GM18870 (cell line): Measurements from ENCODE around the gene CREG2.

Experiments used
- ATAC-seq: cut with Tn5 transposase; IDR thresholded peaks from one replicate; pipeline ENCODE4 v1.9.1; 2021; ENCODE audit warnings: moderate library complexity; ENCODE audit not compliant: unreplicated experiment

Gene CREG2

DNA sequence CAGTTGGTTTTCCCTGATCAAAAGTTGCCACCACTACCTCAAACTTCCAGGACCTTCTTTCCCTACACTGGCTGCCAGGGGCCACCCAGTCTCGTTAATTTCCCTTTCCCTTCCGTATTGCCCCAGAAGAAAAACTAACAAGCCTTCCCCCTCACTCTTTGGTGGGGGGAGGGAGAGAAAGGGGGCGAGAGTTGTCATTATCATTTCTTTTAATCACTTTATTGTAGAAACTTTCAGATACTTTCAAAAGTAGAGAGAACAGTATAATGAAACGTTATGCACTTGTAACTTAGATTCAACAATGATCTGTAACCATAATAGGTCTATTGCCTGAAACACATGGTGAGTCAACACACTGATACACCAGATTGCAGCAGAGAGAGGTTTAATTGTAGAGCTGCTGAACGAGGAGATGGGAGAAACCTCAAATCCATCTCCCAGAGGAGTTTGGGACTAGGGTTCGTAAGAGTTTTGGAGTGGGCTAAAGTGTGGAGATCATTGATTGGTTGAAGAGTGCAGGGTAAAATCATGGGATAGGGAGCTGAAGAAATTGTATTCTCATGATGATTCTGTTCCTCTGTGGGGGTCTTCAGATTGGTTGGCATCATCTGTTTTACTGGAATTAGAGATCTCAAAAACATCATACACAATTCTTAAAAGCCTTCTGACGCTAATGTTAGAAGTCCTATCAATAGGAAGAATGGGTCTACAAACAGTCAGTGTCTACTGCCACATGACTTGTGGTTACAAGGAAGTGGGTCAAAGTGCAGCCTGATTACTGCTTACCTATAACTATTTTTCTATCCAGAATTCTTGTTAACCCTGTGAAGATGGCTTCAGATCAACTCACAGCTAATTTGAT is 76.2 kb downstream of the CREG2 start:
- ATAC-seq, result no peak

DNA sequence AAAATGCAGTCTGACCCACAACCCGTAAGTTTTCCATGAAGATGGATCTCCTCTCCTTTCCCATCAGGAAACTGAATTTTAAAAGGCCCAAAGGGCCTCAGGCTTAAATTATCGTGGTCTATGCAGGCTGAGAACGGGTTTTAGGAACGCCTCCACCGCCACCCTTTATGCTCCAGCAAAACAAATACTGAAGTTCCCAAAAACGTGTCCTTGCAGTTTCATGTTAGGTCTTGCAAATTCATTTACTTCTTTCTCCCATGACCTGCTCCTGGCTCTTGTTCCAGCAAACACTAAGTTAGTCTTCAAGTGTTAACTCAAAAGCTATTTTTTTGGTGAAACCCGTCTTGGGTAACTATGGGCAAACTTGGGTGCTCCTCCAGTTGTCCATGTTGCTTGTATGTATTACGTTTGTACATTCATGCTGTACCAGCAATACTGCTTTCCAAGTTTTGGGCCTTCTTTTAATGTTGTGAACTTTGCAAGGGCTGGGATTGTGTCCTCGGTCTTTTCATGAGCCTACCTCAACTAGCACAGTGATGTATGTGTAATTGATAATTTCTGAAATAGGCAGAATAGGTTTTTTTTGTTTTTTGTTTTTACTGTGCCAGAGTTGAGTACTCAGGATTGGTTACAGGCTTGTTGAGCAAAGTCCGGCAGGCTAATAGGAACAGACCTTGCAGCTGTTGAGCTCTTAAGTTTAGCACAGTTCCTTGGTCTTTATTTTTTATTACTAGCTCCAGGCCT is 77.0 kb downstream of the CREG2 start:
- no peak for ATAC-seq

DNA sequence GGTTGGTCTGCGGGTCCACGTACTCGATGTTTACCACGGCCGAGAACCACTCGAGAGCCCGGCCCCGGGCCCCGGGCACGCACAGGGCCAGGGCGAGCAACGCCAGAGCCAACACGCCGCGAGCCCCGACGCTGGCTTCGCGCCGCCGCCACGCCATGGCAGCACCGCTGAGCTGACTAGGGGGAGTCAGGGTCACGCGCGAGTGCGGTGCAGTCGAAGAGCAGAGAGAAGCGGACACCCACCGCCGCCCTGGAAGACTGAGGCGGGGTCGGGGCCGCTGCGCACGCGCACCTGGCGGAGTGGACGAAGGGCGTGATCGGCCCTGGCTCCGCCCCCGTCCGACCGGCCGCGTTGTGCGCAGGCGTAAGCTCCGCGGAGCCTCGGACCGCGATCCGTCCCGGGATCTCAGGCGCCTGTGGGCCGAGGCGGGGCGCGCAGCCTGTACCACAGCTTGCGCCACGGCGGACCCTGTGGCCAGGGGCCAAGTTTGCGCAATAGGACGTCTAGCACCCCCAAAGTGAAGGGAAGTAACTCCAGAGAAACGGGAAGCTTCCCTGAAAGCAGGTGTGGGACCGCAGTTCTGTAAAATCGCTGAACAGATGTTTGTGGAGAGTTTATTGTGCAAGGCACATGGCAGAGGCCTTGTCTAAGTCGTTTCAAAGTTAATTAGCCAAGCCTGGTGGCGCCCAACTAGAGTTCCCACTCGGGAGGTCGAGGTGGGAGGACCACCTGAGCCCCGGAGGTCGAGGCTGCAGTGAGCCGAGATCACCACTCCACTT is 78.7 kb downstream of the CREG2 start, which contains the start of gene RNF149:
Gene RNF149 (minus strand): TSS at position 270 of the 779 bp plus-strand sequence. CDS start 113 bp downstream, at position 157.
- ATAC-seq, result peak; percentile 30

DNA sequence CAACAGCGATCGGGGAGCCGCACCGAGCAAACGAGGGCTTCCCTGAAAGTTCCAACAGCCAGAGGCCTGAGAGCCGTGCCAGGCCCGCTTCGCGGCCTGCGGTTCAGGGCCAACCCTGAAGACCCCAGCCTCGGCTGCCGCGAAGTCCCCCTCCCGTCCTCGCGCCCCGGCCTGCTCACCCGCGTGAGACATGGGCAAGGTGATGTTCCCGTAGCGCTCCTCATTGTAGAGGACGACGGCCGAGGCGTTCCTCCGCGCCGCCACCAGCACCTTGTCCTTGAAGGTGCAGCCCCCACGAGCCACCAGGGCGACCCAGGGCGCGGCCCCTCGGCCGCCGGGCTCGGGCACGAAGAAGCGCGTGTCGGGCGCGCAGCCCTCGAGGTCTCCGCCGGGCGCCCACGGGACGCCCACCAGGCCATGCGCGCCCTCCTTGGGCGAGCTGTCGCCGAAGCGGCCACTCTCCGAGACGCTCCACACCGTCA is 79.3 kb downstream of the CREG2 start:
- peak; percentile 0 for ATAC-seq

DNA sequence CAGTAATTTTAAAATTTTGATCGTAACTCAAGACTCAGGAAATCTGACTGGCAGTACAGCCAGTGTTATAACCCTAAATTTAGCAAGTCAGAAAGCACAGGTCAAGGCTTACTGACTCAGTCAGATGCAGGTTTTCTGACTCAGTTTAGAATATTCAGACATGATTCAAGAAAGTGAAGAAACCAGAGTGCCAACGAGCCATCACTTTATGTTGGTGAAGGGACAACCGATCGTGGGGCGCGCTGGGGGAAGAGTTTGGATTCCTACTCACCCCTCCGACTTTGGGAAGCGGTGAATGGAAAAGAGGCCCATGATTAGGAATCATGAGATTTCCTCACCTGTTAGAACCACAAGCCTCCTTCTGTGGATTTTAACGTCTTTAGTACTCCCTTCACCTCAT is 79.8 kb downstream of the CREG2 start:
- no peak for ATAC-seq

DNA sequence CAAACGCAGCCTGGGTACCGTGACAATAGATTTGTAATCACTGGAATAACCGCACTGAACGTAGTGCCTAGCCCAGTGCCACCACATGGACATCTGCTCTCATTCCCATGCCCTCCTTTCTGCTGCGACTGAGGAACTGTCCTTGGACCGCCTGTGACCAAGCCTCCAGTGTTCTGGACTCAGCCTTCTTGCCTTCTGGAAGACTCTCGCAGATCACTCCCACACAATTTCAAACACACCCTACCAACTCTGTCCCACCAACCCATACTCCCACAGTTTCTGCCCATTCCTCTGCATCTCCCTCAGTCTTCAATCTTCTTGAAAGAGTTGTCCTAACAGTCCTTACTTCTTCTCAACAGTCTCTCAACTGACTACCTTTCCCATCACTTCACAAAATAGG is 80.9 kb downstream of the CREG2 start:
- peak; percentile 10 for ATAC-seq

DNA sequence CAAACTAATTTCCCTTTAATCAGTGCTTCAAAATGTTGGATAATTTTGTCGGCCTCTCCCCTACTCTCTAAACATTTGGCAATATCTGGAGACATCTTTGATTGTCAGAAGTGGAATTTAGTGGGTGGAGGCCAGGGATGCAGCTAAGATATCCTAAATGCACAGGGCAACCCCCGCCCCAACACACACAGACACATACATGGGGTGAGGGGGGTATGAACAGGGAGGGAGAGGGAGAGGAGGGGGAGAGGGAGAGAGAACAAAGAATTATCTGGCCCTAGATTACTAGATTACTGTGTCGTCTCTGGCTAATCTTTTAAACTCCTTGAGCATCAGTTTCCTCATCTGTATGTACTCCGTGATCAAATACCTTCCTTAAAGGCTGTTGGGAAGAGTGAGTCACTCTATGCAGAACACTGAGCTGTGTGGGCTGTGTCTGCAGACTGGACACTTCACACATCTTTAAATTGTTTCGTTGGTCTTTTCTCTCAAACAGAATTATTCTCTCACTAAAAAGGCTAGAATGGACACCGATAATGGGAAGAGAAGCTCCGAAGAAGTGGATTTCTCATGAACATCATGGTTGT is 81.7 kb downstream of the CREG2 start:
- ATAC-seq, result no peak

DNA sequence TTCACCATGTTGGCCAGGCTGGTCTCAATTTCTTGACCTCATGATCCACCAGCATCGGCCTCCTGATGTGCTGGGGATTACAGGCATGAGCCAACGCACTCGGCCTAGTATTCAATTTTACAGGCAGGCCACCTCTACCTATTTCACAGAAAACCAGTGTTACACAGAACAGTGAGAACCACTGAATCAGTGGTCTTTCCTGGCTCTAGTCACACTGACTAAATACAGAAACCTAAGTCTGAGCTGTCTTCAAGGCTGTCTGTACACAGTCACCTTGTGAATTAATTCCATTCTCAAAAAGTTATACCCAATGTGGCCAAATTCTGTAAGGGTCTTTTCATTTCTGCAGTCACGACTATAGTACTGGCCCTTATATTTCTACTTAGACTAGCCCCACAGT is 82.3 kb downstream of the CREG2 start:
- no peak for ATAC-seq

DNA sequence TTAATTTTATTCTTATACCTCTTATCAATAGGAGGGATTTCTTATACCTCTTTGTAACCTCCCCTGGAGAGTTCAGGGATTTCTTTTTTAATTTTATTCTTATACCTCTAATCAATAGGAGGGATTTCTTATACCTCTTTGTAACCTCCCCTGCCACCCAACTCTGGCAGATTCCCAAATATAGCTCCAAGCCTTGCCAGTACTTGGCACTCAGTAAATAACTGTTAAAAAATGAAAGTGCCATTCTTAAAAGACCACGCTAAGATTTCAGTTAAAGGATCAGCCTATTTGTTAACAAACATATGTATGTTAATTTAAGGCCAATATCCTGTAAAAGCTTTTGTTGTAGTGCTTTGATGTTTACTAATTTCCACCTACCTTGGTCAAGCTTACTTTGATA is 83.6 kb downstream of the CREG2 start:
- no peak for ATAC-seq

DNA sequence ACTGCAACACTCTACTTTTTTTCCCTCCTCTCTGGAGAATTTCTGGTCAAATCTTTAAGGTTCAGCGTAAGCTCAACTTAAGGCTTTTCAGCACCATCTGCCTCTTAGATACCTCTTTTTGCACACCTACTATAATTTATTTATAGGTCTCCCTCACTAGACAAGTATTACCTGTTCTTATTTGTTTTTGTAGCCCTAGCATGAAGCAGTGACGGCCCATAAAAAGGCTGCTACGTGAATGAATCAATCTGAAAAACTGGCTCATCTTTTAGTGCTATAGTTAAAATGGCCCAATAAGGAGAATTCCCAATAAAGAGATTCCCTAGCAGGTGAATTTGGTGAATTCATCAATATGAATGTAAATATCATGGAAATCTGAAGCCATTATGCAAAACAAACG is 85.3 kb downstream of the CREG2 start:
- no peak for ATAC-seq

DNA sequence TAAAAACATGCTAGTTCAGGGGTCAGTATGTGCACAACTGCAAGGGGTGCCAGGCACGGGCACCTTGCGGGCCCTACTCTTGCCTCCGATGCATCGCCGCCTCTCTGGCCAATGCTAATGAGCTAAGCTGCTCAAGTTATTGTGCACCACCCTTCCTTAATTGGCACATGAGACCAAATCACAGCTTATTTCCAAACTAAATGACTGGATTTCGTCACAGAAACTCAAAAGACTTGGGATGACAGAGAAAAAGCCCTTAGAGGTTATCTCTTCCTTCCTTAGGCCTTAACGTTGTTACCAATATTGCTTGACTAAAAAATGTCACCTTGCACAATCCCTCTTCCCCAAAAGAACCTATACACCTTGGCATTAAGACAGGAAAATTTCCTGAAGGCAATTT is 86.5 kb downstream of the CREG2 start:
- no peak for ATAC-seq

DNA sequence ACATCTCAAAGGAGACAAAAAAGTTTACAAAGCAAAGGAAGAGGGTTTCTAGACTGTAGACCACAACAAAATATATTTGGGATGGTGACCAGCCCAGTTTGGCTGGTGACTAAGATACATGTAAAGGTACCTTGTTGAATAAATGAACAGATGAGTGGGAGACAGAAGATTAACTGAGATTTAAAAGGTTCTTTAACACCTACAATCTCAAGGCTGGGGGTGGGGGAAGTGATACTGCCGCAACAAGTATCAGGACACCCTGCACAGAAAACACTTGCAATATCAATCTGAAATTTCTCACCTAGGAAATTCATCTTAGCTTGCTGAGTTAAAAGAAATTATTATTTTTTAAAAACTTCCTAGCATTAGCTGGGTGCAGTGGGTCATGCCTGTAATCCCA is 87.1 kb downstream of the CREG2 start:
- no peak for ATAC-seq

DNA sequence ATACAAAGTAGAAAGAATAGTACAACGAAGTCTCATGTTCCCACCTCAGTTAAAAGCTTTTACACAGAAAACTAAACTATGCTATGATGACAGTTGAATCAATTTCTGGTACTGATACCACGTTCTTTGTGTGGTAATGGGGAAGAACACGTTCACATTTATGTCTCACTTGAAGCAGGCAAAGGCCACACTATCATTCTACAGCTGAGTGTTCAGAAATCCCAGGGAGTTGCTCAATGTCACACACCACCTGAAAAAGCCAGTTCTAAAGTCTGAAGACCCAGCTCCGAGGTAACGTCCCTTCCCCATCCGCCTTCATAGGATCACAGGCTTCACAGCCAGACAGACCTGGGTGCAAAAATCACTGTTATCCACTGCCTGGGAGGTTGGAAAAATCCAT is 87.7 kb downstream of the CREG2 start:
- ATAC-seq, result no peak

DNA sequence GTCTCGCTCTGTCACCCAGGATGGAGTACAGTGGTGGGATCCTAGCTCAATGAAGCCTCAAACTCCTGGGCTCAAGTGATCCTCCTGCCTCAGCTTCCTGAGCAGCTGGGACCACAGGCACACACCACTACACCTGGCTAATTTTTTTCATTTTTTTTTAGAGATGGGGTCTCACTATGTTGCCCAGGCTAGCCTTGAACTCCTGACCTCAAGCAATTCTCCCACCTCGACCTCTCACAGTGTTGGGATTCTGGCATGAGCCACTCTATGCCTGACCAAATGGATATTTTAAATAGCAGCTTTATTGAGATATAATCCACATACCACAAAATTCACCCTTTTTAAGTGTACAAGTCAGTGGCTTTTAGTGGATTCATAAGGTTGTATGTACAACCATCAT is 89.9 kb downstream of the CREG2 start:
- ATAC-seq, result no peak

DNA sequence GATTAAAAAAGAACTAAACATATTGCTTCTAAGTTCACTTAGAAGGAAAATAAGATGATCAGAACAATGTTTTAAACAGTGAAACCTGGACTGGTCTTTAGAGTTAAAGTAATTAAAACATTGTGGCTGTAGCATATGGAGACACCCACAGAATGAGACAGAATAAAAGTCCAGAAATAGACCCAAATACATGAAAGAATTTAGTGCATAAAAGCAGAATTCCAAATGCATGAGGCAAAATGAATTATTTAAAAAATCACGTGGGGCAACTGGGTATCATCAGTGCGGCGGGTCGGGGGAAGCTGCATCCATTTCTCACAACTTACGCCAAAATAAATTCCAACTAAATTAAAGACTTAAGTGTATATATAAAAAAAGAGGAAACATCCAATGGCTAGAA is 90.9 kb downstream of the CREG2 start:
- ATAC-seq, result no peak

DNA sequence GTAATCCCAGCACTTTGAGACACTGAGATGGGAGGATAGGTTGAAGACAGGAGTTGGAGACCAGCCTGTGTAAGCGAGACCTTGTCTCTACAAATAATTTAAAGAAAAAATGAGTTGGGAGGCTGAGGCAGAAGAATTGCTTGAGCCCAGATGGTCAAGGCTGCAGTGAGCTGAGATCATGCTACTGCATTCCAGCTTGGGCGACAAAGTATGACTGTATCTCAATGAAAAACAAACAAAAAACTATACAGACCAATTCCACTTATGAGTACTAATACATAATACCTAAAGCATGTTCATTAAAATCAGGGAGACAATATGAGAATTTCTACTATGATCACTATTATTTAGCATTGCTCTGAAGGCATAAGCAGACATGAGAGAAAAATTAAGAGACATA is 91.4 kb downstream of the CREG2 start:
- ATAC-seq, result no peak
